Activated T-cell treated with anti-CD3 and anti-CD28 coated beads, Interleukin-2, amount 50 U/mL, for 1 hour (primary cell): ENCODE results near the gene SGPP2.
"Not testable (repeated sequence)": the region's sequence is repeated elsewhere in the genome, so short reads cannot be mapped to it uniquely, and the experiment has no call there.

Experiments
- DNase-seq: peaks from one replicate; pipeline ENCODE4 v3.0.0-alpha.2; 2020

The SGPP2 gene, protein sequence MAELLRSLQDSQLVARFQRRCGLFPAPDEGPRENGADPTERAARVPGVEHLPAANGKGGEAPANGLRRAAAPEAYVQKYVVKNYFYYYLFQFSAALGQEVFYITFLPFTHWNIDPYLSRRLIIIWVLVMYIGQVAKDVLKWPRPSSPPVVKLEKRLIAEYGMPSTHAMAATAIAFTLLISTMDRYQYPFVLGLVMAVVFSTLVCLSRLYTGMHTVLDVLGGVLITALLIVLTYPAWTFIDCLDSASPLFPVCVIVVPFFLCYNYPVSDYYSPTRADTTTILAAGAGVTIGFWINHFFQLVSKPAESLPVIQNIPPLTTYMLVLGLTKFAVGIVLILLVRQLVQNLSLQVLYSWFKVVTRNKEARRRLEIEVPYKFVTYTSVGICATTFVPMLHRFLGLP

DNA sequence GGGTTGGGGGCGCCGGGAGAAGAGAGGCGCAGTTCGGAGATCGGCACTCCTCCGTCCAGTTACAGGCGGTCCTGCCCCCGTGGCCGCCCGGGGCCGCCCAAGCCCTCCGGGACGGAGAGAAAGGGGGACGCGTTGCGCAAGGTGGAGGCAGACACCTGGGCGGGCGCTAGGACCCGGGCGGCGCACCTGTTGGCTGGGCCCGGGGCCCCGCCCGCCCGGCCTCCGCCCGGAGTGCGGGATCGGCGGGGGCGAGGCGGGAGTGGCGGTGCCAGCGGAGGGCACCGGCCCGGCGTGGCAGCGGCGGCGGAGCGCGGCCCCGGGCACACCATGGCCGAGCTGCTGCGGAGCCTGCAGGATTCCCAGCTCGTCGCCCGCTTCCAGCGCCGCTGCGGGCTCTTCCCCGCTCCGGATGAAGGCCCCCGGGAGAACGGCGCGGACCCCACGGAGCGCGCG is at the start of gene SGPP2:
SGPP2 (plus strand) TSS at position 268 of the 453 bp plus-strand sequence; CDS start at position 328, 60 bp downstream.
- peak; percentile 25 for DNase-seq

DNA sequence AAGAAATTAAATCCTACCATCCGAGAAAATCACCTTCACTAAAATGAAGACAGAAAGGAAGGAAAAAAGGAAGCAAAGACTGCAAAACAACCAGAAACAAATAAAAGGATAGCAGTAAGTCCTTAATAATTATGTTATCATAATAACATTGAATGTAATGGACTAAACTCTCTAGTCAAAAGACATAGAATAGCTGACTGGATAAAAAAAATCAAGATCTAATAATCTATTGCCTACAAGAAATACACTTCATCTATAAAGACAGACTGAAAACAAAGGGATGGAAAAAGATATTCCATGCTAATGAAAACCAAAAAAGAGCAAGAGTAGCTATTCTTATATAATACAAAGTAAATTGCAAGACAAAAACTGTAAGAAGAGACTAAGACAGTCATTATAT is 48.5 kb upstream of the SGPP2 start:
- DNase-seq: no peak

- no peak for DNase-seq
These were observed 43.9 kb upstream of the SGPP2 start for GRCh38 chr2:222380456-222380855.

GRCh38 chr2:222381566-222381965 is 42.8 kb upstream of the SGPP2 start:
- no peak for DNase-seq

DNA sequence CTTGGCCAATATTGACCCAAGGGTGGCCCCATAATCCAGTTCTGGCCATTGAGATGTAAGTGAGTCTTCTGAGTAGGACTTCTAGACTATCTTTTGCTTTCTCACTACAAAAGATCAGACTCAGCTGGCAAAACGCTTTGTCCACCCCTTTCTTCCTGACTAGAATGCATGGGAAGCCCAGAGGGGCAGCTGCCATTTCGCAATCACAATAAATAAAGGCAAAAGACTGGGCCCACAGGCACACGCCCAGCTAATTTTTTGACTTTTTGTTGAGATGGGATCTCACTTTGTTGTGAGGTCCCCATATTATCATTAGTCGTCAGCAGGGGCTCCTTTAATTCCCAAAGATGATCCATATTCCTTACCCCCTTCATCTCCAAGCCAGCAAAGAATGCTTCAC is 41.1 kb upstream of the SGPP2 start:
- DNase-seq: no peak

DNA sequence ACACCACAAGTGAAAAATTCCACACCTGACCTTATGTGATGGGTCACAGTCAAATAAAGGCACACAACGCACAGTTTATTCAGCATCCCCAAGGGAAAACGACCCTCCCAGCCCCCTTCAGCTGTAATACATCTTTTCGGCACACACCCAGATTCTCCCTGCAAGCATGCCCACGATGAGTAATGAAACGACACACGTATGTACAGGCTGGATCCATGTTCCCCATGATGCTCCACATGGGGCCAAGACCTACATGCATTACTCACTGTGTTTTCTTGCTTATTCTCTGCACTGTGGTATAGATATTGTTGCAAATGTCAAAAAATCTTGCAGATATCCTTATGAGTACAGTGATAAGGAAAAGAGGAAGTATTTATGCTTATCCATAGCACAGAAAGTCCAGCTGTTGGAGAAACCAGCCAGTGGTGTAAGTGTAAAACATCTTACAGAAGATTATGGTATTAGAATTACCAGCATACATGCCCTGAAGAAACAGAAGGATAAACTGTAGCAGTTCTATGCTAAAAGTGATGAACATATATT is 32.5 kb upstream of the SGPP2 start:
- no peak for DNase-seq

- DNase-seq: no peak
These were observed 30.5 kb upstream of the SGPP2 start for GRCh38 chr2:222393733-222394267.

GRCh38 chr2:222398446-222398885 is 25.9 kb upstream of the SGPP2 start:
- DNase-seq: no peak

- no peak for DNase-seq
These were observed 25.1 kb upstream of the SGPP2 start for GRCh38 chr2:222399038-222399783.

GRCh38 chr2:222404151-222404905 is 20.0 kb upstream of the SGPP2 start:
- no peak for DNase-seq

- no peak for DNase-seq
These were observed 15.7 kb upstream of the SGPP2 start for GRCh38 chr2:222408684-222409083.

DNA sequence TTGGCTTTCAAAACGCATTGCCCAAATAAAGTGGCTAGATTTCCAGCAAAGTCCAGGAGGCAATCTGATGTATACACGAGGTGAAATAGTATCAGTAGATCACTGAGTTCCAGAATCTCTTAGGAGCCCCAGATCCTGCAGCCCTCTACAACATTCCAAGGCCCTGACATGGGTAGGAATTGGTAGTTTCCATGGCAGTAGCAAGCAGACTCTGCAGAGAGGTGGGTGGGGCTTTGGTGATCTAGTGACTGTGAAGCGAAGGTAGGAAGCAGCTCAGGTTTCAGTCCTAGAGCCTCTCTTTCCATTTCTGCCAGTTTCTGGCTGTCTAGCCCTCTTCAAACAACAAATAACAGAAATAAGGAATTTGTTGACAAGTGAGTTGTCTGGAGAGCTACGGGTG is 13.8 kb upstream of the SGPP2 start:
- no peak for DNase-seq

GRCh38 chr2:222412334-222412733 is 12.0 kb upstream of the SGPP2 start:
- not testable (repeated sequence) for DNase-seq

- no peak for DNase-seq
These were observed 10.9 kb upstream of the SGPP2 start for GRCh38 chr2:222413295-222413911.

- no peak for DNase-seq
These were observed 5.6 kb upstream of the SGPP2 start for GRCh38 chr2:222418739-222419138.

DNA sequence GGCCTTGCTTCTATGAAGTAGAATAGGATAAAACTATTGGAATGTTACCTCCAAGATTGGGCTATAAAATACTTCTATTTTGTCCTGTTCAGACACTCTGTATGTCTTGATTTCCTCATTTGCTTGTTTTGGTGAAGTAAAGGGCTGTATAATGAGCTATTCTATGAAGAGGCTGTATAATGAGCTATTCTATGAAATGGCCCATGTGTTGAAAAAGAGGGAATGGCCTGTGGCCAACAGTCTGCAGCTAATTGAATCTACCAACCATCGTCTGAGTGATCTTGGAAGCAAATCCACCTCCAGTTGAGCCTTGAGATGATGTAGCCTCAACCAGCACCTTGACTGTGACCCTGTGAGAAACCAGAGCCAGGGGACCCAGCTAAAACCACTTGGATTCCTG is 3.8 kb upstream of the SGPP2 start:
- no peak for DNase-seq

GRCh38 chr2:222421626-222422025 is 2.7 kb upstream of the SGPP2 start:
- DNase-seq: no peak

GRCh38 chr2:222423186-222423585 is 1.2 kb upstream of the SGPP2 start:
- DNase-seq: no peak

GRCh38 chr2:222423632-222424275 is 589 bp upstream of the SGPP2 start:
- peak; percentile 30 for DNase-seq

GRCh38 chr2:222424729-222425671 is 657 bp downstream of the SGPP2 start:
- DNase-seq: peak; percentile 33
